Measurements from ENCODE around the gene ARHGEF40. TPM values are rescaled to one million over a fixed set of nuclear protein-coding genes. Genes with fewer than 3 reads are reported as not detected.

Gene ARHGEF40
- total and polyA plus RNA-seq, 10 of the 15 experiments (the other 5 are each of a cell fraction or from before 2014, with no cell fraction given): 0.03 to 0.31 (median 0.08) TPM; not detected in 2

DNA sequence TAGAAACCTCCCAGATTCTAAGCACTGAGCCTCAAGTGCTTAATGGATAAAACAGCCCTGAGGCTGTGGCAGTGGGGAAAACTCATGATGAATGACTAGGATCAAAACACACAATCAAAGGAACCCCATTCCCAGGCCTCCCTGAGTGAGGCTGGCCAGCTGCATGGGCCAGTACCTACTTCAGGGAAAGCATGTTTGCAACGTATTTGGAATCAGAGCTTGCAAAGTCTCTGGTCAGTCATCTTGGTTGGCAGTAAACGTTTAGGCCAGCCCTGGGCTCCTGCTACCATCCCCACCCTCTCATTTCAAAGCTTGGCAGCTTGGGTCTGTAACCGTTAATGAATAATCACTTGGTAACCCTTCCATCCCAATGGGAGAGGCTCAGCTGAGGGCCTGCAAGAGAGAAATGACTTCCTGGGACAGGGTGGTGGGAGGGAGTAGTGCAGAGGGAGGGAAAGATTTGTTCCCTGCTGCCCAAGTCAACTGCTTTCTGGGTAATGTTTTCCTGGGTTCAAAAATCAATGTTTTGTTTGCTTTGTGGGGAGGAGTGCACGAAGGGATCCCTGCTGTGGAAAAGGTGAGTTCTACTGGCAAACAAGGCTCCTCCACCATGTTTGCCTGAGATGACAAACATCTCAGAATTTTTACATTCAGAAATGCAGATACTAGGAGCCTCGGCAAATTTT, 14.5 kb upstream of the ARHGEF40 start:
- no peak overlapping the region for H3K27ac ChIP-seq (ENCODE audit: control insufficient read depth, insufficient read depth)
- H3K4me1 ChIP-seq (ENCODE audit: control insufficient read depth, insufficient read depth, low read length): no peaks in the 10 kb centered on the region
- no peak overlapping the region for H2AFZ ChIP-seq (ENCODE audit: control insufficient read depth, low read depth, low read length)
- FAIRE-seq: no peak
- POLR2A ChIA-PET: no interaction called here
- no peak for TF ChIP-seq BACH1 (IDR thresholded peaks at IDR 0.05; ENCODE audit: borderline replicate concordance)
- no peak for TF ChIP-seq NFYA (IDR thresholded peaks at IDR 0.05; ENCODE audit: borderline replicate concordance, low read depth, low read length)
- TF ChIP-seq, protein P1, sequence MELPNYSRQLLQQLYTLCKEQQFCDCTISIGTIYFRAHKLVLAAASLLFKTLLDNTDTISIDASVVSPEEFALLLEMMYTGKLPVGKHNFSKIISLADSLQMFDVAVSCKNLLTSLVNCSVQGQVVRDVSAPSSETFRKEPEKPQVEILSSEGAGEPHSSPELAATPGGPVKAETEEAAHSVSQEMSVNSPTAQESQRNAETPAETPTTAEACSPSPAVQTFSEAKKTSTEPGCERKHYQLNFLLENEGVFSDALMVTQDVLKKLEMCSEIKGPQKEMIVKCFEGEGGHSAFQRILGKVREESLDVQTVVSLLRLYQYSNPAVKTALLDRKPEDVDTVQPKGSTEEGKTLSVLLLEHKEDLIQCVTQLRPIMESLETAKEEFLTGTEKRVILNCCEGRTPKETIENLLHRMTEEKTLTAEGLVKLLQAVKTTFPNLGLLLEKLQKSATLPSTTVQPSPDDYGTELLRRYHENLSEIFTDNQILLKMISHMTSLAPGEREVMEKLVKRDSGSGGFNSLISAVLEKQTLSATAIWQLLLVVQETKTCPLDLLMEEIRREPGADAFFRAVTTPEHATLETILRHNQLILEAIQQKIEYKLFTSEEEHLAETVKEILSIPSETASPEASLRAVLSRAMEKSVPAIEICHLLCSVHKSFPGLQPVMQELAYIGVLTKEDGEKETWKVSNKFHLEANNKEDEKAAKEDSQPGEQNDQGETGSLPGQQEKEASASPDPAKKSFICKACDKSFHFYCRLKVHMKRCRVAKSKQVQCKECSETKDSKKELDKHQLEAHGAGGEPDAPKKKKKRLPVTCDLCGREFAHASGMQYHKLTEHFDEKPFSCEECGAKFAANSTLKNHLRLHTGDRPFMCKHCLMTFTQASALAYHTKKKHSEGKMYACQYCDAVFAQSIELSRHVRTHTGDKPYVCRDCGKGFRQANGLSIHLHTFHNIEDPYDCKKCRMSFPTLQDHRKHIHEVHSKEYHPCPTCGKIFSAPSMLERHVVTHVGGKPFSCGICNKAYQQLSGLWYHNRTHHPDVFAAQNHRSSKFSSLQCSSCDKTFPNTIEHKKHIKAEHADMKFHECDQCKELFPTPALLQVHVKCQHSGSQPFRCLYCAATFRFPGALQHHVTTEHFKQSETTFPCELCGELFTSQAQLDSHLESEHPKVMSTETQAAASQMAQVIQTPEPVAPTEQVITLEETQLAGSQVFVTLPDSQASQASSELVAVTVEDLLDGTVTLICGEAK (IDR thresholded peaks at IDR 0.05; ENCODE audit: borderline replicate concordance): no peak
- TF ChIP-seq, protein P2, sequence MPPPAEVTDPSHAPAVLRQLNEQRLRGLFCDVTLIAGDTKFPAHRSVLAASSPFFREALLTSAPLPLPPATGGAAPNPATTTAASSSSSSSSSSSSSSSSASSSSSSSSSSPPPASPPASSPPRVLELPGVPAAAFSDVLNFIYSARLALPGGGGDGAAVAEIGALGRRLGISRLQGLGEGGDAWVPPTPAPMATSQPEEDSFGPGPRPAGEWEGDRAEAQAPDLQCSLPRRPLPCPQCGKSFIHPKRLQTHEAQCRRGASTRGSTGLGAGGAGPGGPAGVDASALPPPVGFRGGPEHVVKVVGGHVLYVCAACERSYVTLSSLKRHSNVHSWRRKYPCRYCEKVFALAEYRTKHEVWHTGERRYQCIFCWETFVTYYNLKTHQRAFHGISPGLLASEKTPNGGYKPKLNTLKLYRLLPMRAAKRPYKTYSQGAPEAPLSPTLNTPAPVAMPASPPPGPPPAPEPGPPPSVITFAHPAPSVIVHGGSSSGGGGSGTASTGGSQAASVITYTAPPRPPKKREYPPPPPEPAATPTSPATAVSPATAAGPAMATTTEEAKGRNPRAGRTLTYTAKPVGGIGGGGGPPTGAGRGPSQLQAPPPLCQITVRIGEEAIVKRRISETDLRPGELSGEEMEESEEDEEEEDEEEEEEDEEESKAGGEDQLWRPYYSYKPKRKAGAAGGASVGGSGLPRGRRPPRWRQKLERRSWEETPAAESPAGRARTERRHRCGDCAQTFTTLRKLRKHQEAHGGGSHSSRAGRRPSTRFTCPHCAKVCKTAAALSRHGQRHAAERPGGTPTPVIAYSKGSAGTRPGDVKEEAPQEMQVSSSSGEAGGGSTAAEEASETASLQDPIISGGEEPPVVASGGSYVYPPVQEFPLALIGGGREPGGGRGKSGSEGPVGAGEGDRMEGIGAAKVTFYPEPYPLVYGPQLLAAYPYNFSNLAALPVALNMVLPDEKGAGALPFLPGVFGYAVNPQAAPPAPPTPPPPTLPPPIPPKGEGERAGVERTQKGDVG (CRISPR knock-in tag; IDR thresholded peaks at IDR 0.05): no peak
- TF ChIP-seq, protein P3, sequence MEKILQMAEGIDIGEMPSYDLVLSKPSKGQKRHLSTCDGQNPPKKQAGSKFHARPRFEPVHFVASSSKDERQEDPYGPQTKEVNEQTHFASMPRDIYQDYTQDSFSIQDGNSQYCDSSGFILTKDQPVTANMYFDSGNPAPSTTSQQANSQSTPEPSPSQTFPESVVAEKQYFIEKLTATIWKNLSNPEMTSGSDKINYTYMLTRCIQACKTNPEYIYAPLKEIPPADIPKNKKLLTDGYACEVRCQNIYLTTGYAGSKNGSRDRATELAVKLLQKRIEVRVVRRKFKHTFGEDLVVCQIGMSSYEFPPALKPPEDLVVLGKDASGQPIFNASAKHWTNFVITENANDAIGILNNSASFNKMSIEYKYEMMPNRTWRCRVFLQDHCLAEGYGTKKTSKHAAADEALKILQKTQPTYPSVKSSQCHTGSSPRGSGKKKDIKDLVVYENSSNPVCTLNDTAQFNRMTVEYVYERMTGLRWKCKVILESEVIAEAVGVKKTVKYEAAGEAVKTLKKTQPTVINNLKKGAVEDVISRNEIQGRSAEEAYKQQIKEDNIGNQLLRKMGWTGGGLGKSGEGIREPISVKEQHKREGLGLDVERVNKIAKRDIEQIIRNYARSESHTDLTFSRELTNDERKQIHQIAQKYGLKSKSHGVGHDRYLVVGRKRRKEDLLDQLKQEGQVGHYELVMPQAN (conservative IDR thresholded peaks at IDR 0.05): no peak
- no peak for TF ChIP-seq SP1 (IDR thresholded peaks at IDR 0.05; ENCODE audit: low read depth, low read length)
- TF ChIP-seq CHD2 (IDR thresholded peaks at IDR 0.05; ENCODE audit: borderline replicate concordance, low read depth, low read length): no peak
- TF ChIP-seq SMAD5 (IDR thresholded peaks at IDR 0.05; ENCODE audit: low read depth): no peak
- no peak for TF ChIP-seq ZBED1 (IDR thresholded peaks at IDR 0.05; ENCODE audit: borderline replicate concordance)
- no peak for TF ChIP-seq RAD21 (IDR thresholded peaks at IDR 0.05; ENCODE audit: insufficient read depth, low read depth, low read length)
- TF ChIP-seq, protein P4, sequence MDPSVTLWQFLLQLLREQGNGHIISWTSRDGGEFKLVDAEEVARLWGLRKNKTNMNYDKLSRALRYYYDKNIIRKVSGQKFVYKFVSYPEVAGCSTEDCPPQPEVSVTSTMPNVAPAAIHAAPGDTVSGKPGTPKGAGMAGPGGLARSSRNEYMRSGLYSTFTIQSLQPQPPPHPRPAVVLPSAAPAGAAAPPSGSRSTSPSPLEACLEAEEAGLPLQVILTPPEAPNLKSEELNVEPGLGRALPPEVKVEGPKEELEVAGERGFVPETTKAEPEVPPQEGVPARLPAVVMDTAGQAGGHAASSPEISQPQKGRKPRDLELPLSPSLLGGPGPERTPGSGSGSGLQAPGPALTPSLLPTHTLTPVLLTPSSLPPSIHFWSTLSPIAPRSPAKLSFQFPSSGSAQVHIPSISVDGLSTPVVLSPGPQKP (IDR thresholded peaks at IDR 0.05; ENCODE audit: low read depth, low read length): no peak
- no peak for TF ChIP-seq TCF12 (IDR thresholded peaks at IDR 0.05; ENCODE audit: low read depth, low read length)
- no peak for TF ChIP-seq CBX3 (IDR thresholded peaks at IDR 0.05; ENCODE audit: borderline replicate concordance, low read depth)
- TF ChIP-seq NR2C1 (IDR thresholded peaks at IDR 0.05): no peak
- no peak for TF ChIP-seq CHD4 (IDR thresholded peaks at IDR 0.05)
- no peak for DNase-seq (ENCODE audit: low read depth, low spot score)
- no peak overlapping the region for H3K4me2 ChIP-seq (ENCODE audit: control insufficient read depth, insufficient read depth)
- WGBS (ENCODE audit: insufficient coverage, insufficient replicate concordance, low lambda C conversion rate, missing lambda C conversion rate): 26% methylated on average over 5 of the region's 5 CpGs
- H3K79me2 ChIP-seq (ENCODE audit: control insufficient read depth, insufficient read depth, low read length): no peaks in the 10 kb centered on the region
- no peak overlapping the region for H3K9ac ChIP-seq (ENCODE audit: control insufficient read depth, insufficient read depth, low read length)
- intact Hi-C loops (cut with micrococcal nuclease; ENCODE audit: unreplicated experiment): no loop called here
- CTCF ChIA-PET: no interaction called here
- ATAC-seq: no peak
- BruUV-seq (replicated peaks): no TSS peak
- SMC1A ChIA-PET (ENCODE audit: uncharacterized antibody, unreplicated experiment): no interaction called here
- H3K9me3 ChIP-seq (replicated peaks; ENCODE audit: control insufficient read depth, insufficient read depth, low read length): no peaks in the 10 kb centered on the region
- no peaks in the 10 kb centered on the region for H3K27me3 ChIP-seq (replicated peaks in 1 of 2; ENCODE audit: control insufficient read depth in 2 of 2, insufficient read depth in 2 of 2, low read length in 1 of 2)
- H4K20me1 ChIP-seq (ENCODE audit: control insufficient read depth, insufficient read depth): no peaks in the 10 kb centered on the region
- in situ Hi-C loops (cut with MboI): no loop called here
- no peak overlapping the region for H3K4me3 ChIP-seq
- no peaks in the 10 kb centered on the region for H3K36me3 ChIP-seq (ENCODE audit: control insufficient read depth in 2 of 2, insufficient read depth in 2 of 2, low read length in 1 of 2)
- RAD21 ChIA-PET (ENCODE audit: unreplicated experiment): no interaction called here

All from GM12878 (cell line).